HEK293 (cell line): ENCODE results near the gene GAST.

Source experiments
- CTCF ChIA-PET: fragments of 350-600 bp; formaldehyde crosslinking; extraction: SDS; loops from one replicate; lab custom pipeline; 2021; ENCODE audit warnings: antibody characterized with exemption; lab: Yijun Ruan, JAX
- POLR2A ChIA-PET: fragments of 300-600 bp; formaldehyde crosslinking; extraction: SDS; loops from one replicate; lab custom pipeline; 2020; ENCODE audit warnings: antibody characterized with exemption, inconsistent platforms; lab: Yijun Ruan, JAX
- H3K27ac ChIP-seq: fragments of 200-500 bp; sonication (Bioruptor generic); 2 replicates; pipeline ENCODE4 v1.5.1; 2014; ENCODE audit warnings: low read depth, low read length, control low read depth, inconsistent platforms; ENCODE audit errors: extremely low read depth
- H3K36me3 ChIP-seq, 2 experiments: fragments of 200-500 bp in 1 of 2; sonication (Bioruptor generic) in 1 of 2; 1 replicate in 1 of 2; 2 replicates in 1 of 2; pipeline ENCODE4 v1.5.1; 2014 to 2017; ENCODE audit warnings: inconsistent platforms in 2 of 2, low read length in 2 of 2; ENCODE audit not compliant: control insufficient read depth in 2 of 2, insufficient read depth in 1 of 2
- H3K4me1 ChIP-seq: fragments of 200-500 bp; sonication (Bioruptor generic); 2 replicates; pipeline ENCODE4 v1.5.1; 2014; ENCODE audit warnings: mild to moderate bottlenecking, low read length, inconsistent platforms; ENCODE audit not compliant: control insufficient read depth, insufficient read depth
- H3K4me3 ChIP-seq: 2 replicates; pipeline ENCODE4 v1.5.1; 2011; ENCODE audit warnings: low read depth, mild to moderate bottlenecking, control low read depth, low read length, moderate library complexity
- H3K9me3 ChIP-seq: fragments of 200-500 bp; sonication (Bioruptor generic); 2 replicates; pipeline ENCODE4 v1.5.1; 2014; ENCODE audit warnings: low read depth, low read length, inconsistent platforms; ENCODE audit not compliant: control insufficient read depth, insufficient read depth
- GFI1B ChIP-seq: fragments of 450-650 bp; formaldehyde crosslinking; IDR thresholded peaks from 2 replicates; pipeline ENCODE4 v1.5.1; 2016; ENCODE audit warnings: missing biosample characterization, missing genetic modification characterization
- GLI4 ChIP-seq: fragments of 450-650 bp; formaldehyde crosslinking; IDR thresholded peaks from 2 replicates; pipeline ENCODE4 v1.5.1; 2016; ENCODE audit warnings: missing biosample characterization, missing genetic modification characterization
- IKZF3 ChIP-seq: fragments of 450-650 bp; IDR thresholded peaks from 2 replicates; pipeline ENCODE4 v1.5.0; 2018; ENCODE audit warnings: missing biosample characterization, mild to moderate bottlenecking, missing genetic modification characterization, moderate library complexity
- REPIN1 ChIP-seq: fragments of 450-650 bp; formaldehyde crosslinking; IDR thresholded peaks from 2 replicates; pipeline ENCODE4 v1.5.1; 2017; ENCODE audit warnings: missing biosample characterization, missing genetic modification characterization, low read depth
- ZIC2 ChIP-seq: fragments of 450-650 bp; formaldehyde crosslinking; IDR thresholded peaks from 2 replicates; pipeline ENCODE4 v1.5.1; 2016; ENCODE audit warnings: missing biosample characterization, missing genetic modification characterization
- ZNF202 ChIP-seq: fragments of 450-650 bp; formaldehyde crosslinking; IDR thresholded peaks from 2 replicates; pipeline ENCODE4 v1.5.1; 2016; ENCODE audit warnings: missing biosample characterization, missing genetic modification characterization, borderline replicate concordance
- ZNF341 ChIP-seq: fragments of 450-650 bp; formaldehyde crosslinking; IDR thresholded peaks from 2 replicates; pipeline ENCODE4; 2016; ENCODE audit warnings: low read depth, missing biosample characterization, missing genetic modification characterization
- ZNF350 ChIP-seq: fragments of 450-650 bp; formaldehyde crosslinking; IDR thresholded peaks from 2 replicates; pipeline ENCODE4 v1.5.0; 2017; ENCODE audit warnings: missing biosample characterization, mild to moderate bottlenecking, missing genetic modification characterization
- ZNF48 ChIP-seq: fragments of 450-650 bp; formaldehyde crosslinking; IDR thresholded peaks from 2 replicates; pipeline ENCODE4 v1.5.1; 2016; ENCODE audit warnings: missing biosample characterization, missing genetic modification characterization
- ZNF510 ChIP-seq: fragments of 450-650 bp; formaldehyde crosslinking; IDR thresholded peaks from 2 replicates; pipeline ENCODE4 v1.5.1; 2018; ENCODE audit warnings: mild to moderate bottlenecking, missing genetic modification characterization, missing biosample characterization; ENCODE audit not compliant: insufficient replicate concordance
- ZNF664 ChIP-seq: fragments of 450-650 bp; formaldehyde crosslinking; IDR thresholded peaks from 2 replicates; pipeline ENCODE4 v1.5.1; 2016; ENCODE audit warnings: missing biosample characterization, missing genetic modification characterization
- ZSCAN16 ChIP-seq: fragments of 450-650 bp; formaldehyde crosslinking; IDR thresholded peaks from 2 replicates; pipeline ENCODE4 v1.5.1; 2016; ENCODE audit warnings: missing biosample characterization, missing genetic modification characterization
- ZXDB ChIP-seq: fragments of 450-650 bp; formaldehyde crosslinking; IDR thresholded peaks from 2 replicates; pipeline ENCODE4 v1.5.1; 2016; ENCODE audit warnings: missing biosample characterization, missing genetic modification characterization
- TF ChIP-seq, protein P1 (sequence below): fragments of 450-650 bp; formaldehyde crosslinking; IDR thresholded peaks from 2 replicates; pipeline ENCODE4 v1.5.1; 2016; ENCODE audit warnings: missing biosample characterization, missing genetic modification characterization
- TF ChIP-seq, protein P2 (sequence below): fragments of 450-650 bp; IDR thresholded peaks from 2 replicates; pipeline ENCODE4 v1.5.1; 2018; ENCODE audit warnings: missing biosample characterization, missing genetic modification characterization

Gene GAST

DNA sequence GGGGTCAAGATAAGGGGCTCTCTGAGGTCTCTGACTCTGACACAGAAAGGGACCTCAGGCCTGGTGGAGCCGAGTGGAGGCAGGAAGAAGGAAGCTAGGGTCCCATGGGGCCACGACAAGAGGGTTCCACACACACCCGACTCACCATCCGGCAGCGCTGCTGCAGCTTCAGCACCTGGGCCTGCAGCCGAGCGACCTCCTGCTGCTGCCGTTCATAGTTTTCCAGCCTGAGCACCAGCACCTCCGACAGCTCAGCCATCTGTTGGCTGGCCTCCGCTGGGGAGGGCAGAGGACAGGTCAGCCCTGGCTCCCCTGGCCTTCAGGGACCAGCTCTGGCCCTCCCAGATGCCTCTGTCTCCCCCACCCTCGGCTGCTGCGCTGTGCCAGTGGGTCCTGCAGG lies 15.9 kb downstream of the GAST start:
- TF ChIP-seq ZNF202 (tag by site-specific recombination) (no peak), GLI4 (tag by site-specific recombination) (no peak), REPIN1 (tag by site-specific recombination) (no peak)
- TF ChIP-seq, protein P1, sequence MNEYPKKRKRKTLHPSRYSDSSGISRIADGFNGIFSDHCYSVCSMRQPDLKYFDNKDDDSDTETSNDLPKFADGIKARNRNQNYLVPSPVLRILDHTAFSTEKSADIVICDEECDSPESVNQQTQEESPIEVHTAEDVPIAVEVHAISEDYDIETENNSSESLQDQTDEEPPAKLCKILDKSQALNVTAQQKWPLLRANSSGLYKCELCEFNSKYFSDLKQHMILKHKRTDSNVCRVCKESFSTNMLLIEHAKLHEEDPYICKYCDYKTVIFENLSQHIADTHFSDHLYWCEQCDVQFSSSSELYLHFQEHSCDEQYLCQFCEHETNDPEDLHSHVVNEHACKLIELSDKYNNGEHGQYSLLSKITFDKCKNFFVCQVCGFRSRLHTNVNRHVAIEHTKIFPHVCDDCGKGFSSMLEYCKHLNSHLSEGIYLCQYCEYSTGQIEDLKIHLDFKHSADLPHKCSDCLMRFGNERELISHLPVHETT (tag by site-specific recombination) = no peak
- ChIA-PET POLR2A (interaction anchor here (1.1 to 2.0 kb wide), 3 partner anchors 9 to 58 kb away, joined by 4 to 6 read pairs (median 5); partner anchors contain the start of gene JUP), CTCF (interaction anchor here (0.5 to 1.6 kb wide), 2 partner anchors 9 to 232 kb away, joined by 3 to 5 read pairs; no protein-coding TSS in a partner anchor)
- H3K27ac ChIP-seq = no peak overlapping the region
- H3K4me1 ChIP-seq = no peaks in the 10 kb centered on the region
- H3K9me3 ChIP-seq = no peaks in the 10 kb centered on the region
- H3K4me3 ChIP-seq = no peak overlapping the region
- H3K36me3 ChIP-seq = peaks cover 0 to 6% of the 10 kb centered on the region in 2 experiments; a peak in 1 of 3 replicates

DNA sequence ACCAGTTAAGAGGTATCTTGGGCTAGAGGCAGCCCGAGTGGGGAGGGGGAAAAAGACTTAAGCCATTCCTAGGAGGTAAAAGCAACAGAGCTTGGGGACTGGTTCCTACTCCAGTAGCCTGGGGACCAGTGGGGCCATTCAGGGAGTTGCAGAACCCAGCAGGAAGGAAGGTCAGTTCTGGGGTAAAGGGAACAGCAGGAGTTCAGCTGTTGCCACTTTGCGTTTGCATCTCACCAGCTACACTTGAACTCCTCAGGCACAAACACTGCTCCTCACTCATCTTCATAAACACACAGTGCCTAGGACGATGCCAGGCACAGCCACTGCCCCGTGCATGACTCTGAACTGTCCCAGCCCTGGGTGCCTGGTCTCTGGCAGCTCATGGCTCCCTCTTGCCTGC lies 18.3 kb downstream of the GAST start:
- Histone ChIP-seq H3K4me1 (no peaks in the 10 kb centered on the region), H3K4me3 (no peak overlapping the region), H3K36me3 (peaks cover 0 to 6% of the 10 kb centered on the region in 2 experiments; a peak in 1 of 3 replicates), H3K27ac (no peak overlapping the region), H3K9me3 (no peaks in the 10 kb centered on the region)
- TF ChIP-seq ZIC2 (tag by site-specific recombination) = peak; percentile 34; the same call in 1 of the 2 replicates
- TF ChIP-seq ZNF48 = 0 out of 2 replicates have a peak, but pooled peaks have one; percentile 13
- no peak for TF ChIP-seq ZNF664 (tag by site-specific recombination)
- TF ChIP-seq ZSCAN16 (tag by site-specific recombination) = no peak
- no peak for TF ChIP-seq GFI1B (tag by site-specific recombination)
- no peak for TF ChIP-seq ZNF350 (tag by site-specific recombination)
- peak; percentile 57 for TF ChIP-seq ZNF341 (tag by site-specific recombination)
- POLR2A ChIA-PET = interaction anchor here (3.1 kb wide), 1 partner anchor 42 kb away, joined by 15 read pairs; the partner anchor contains the start of gene EIF1
- CTCF ChIA-PET = interaction anchor here (0.6 to 2.2 kb wide), 3 partner anchors 10 to 71 kb away, joined by 3 to 9 read pairs (median 4); no protein-coding TSS in a partner anchor

DNA sequence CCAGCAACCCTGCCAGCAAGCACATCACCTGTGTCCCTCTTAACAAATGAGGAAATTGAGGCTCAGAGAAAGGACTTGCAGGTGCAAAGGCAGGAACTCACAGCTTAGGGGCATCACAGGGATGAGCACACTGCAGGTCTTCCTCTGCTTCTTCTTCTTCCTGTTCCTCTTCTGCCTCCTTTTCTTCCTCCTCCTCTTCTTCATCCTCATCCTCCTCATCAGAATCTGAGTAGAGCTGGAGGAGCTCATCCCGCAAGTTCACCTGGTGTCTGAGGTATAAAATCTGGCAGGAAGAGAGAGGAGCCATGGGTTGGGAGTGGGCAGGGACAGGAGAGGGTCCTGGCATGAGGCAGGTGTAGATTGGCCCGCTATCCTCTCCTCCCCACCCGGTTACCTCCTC lies 19.7 kb downstream of the GAST start:
- H3K27ac ChIP-seq = no peak overlapping the region
- POLR2A ChIA-PET = interaction anchor here (0.8 to 3.1 kb wide), 4 partner anchors 25 to 98 kb away, joined by 3 to 15 read pairs (median 3); partner anchors contain the start of genes EIF1 and JUP
- TF ChIP-seq GLI4 (tag by site-specific recombination) = no peak
- TF ChIP-seq ZNF510 (tag by site-specific recombination) = no peak
- TF ChIP-seq, protein P2, sequence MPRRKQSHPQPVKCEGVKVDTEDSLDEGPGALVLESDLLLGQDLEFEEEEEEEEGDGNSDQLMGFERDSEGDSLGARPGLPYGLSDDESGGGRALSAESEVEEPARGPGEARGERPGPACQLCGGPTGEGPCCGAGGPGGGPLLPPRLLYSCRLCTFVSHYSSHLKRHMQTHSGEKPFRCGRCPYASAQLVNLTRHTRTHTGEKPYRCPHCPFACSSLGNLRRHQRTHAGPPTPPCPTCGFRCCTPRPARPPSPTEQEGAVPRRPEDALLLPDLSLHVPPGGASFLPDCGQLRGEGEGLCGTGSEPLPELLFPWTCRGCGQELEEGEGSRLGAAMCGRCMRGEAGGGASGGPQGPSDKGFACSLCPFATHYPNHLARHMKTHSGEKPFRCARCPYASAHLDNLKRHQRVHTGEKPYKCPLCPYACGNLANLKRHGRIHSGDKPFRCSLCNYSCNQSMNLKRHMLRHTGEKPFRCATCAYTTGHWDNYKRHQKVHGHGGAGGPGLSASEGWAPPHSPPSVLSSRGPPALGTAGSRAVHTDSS (tag by site-specific recombination) = peak; percentile 96
- TF ChIP-seq IKZF3 (tag by site-specific recombination) = no peak
- no peak for TF ChIP-seq ZXDB (tag by site-specific recombination)
- H3K4me1 ChIP-seq = no peaks in the 10 kb centered on the region
- CTCF ChIA-PET = interaction anchor here (2.2 kb wide), 1 partner anchor 70 kb away, joined by 9 read pairs; no protein-coding TSS in a partner anchor
- H3K9me3 ChIP-seq = no peaks in the 10 kb centered on the region
- H3K4me3 ChIP-seq = no peak overlapping the region
- peaks cover 0 to 6% of the 10 kb centered on the region in 2 experiments; a peak in 1 of 3 replicates for H3K36me3 ChIP-seq
